Measurements from ENCODE around the gene PDZD4. TPM values are rescaled to one million over a fixed set of nuclear protein-coding genes. Genes with fewer than 3 reads are reported as not detected.

PDZD4 gene
- total and polyA plus RNA-seq, 9 of the 15 experiments (the other 6 are each of a cell fraction or from before 2014, with no cell fraction given), result 0.05 to 0.38 (median 0.07) TPM; not detected in 5

- peak; percentile 87 for TF ChIP-seq MAX (CRISPR knock-in tag; IDR thresholded peaks at IDR 0.05)
- TF ChIP-seq SETDB1 (IDR thresholded peaks at IDR 0.05; ENCODE audit: low read length), result no peak
- TF ChIP-seq MXI1 (IDR thresholded peaks at IDR 0.05; ENCODE audit: low read depth, low read length), result peak; percentile 61; the same call in 1 of the 2 replicates
- TF ChIP-seq PKNOX1 (IDR thresholded peaks at IDR 0.05), result peak; percentile 98
- no peak for TF ChIP-seq ZSCAN32 (CRISPR knock-in tag; IDR thresholded peaks at IDR 0.05)
- peak; percentile 48; the same call in 1 of the 2 replicates for TF ChIP-seq RNF2 (IDR thresholded peaks at IDR 0.05)
- TF ChIP-seq TSHZ1 (CRISPR knock-in tag; IDR thresholded peaks at IDR 0.05), result no peak
- TF ChIP-seq E2F3 (CRISPR knock-in tag; IDR thresholded peaks at IDR 0.05), result 0 out of 2 replicates have a peak, but pooled peaks have one; percentile 45
- TF ChIP-seq RBM25 (IDR thresholded peaks at IDR 0.05; ENCODE audit: low read depth, low read length, severe bottlenecking), result peak; percentile 94
- peak; percentile 93 for TF ChIP-seq POLR2G (IDR thresholded peaks at IDR 0.05; ENCODE audit: low read depth, low read length)
- TF ChIP-seq CREB1 (IDR thresholded peaks at IDR 0.05), result peak; percentile 92
- TF ChIP-seq CREB1 (CRISPR knock-in tag; IDR thresholded peaks at IDR 0.05), result peak; percentile 95
- TF ChIP-seq NFRKB (IDR thresholded peaks at IDR 0.05; ENCODE audit: low read depth), result 0 out of 2 replicates have a peak, but pooled peaks have one; percentile 37
- TF ChIP-seq HOMEZ (CRISPR knock-in tag; IDR thresholded peaks at IDR 0.05), result 0 out of 2 replicates have a peak, but pooled peaks have one; percentile 60
- TF ChIP-seq NKRF (IDR thresholded peaks at IDR 0.05; ENCODE audit: borderline replicate concordance), result peak; percentile 85
- TF ChIP-seq PREB (CRISPR knock-in tag; IDR thresholded peaks at IDR 0.05), result no peak
These were observed 36.1 kb downstream of the PDZD4 start, which contains the start of the genes IDH3G and SSR4 (continued) for GRCh38 chrX:153794018-153794896.

Data from K562 (cell line).